ENCODE data around the gene PLEKHA4. TPM values are rescaled to one million over a fixed set of nuclear protein-coding genes. Genes with fewer than 3 reads are reported as not detected.
"Not testable (repeated sequence)": the region's sequence is repeated elsewhere in the genome, so short reads cannot be mapped to it uniquely, and the experiment has no call there.

The PLEKHA4 gene
- total and polyA plus RNA-seq, 2 experiments from 2014 or later: 12.2 to 12.3 TPM

- TF ChIP-seq STAT1 (IDR thresholded peaks at IDR 0.05; ENCODE audit: unreplicated experiment) (no peak), ZNF114 (CRISPR knock-in tag; IDR thresholded peaks at IDR 0.05) (no peak), NANOG (IDR thresholded peaks at IDR 0.05; ENCODE audit: borderline replicate concordance) (no peak), EZH2phosphoT487 (IDR thresholded peaks at IDR 0.05; ENCODE audit: unreplicated experiment) (no peak)
- peak; percentile 27; the same call in 2 of the 3 replicates for ATAC-seq
- H4K20me1 ChIP-seq (replicated peaks; ENCODE audit: insufficient read depth): no peaks in the 10 kb centered on the region
- no peak for DNase-seq (ENCODE audit: low spot score)
- Mint-ChIP-seq H3K27ac (no peak overlapping the region), H3K4me1 (peaks cover 5% of the 10 kb centered on the region; the same call in 2 of the 3 replicates), H3K9me3 (no peaks in the 10 kb centered on the region), H3K4me3 (no peak overlapping the region), H3K27me3 (ENCODE audit: insufficient read depth, low read depth, poor library complexity) (peaks cover 6% of the 10 kb centered on the region), H3K36me3 (ENCODE audit: low read depth) (peaks cover 60% of the 10 kb centered on the region)
- H3K4me1 ChIP-seq (ENCODE audit: insufficient read depth): peaks cover 5% of the 10 kb centered on the region; the same call in 1 of the 2 replicates
- no peak overlapping the region for H3K4me3 ChIP-seq
- H3F3A ChIP-seq (replicated peaks; ENCODE audit: low read depth): no peaks in the 10 kb centered on the region
- H3K79me2 ChIP-seq (replicated peaks; ENCODE audit: insufficient read depth): peaks cover 19% of the 10 kb centered on the region
- H2AFZ ChIP-seq: no peak overlapping the region
- no peaks in the 10 kb centered on the region for H3K9me2 ChIP-seq (ENCODE audit: insufficient read depth)
- no peak overlapping the region for H3K4me2 ChIP-seq
- peaks cover 5% of the 10 kb centered on the region for H3K36me3 ChIP-seq (ENCODE audit: insufficient read depth)
- no peaks in the 10 kb centered on the region for H3K27me3 ChIP-seq (ENCODE audit: insufficient read depth)
- no peak overlapping the region for H3K27ac ChIP-seq (ENCODE audit: low read depth)
Observed at GRCh38 chr19:48905664-48906063, 37.2 kb upstream of the PLEKHA4 start.

DNA sequence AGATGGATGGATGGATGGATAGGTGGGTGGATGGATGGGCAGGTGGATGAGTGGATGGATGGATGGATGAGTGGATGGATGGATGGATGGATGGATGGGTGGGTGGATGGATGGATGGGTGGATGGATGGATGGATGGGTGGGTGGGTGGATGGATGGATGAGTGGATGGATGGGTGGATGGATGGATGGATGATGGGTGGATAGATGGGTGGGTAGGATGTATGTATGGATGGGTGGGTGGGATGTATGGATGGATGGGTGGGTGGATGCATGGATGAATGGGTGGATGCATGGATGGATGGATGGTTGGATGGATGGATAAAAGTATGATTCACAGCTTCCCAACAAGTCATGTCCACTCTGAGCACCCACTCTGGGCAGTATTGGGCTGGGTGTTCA, 35.4 kb upstream of the PLEKHA4 start:
- H4K20me1 ChIP-seq (replicated peaks; ENCODE audit: insufficient read depth); H3K27me3 ChIP-seq (ENCODE audit: insufficient read depth); H3K27ac ChIP-seq (ENCODE audit: low read depth); H3K4me2 ChIP-seq; H3K36me3 ChIP-seq (ENCODE audit: insufficient read depth); H3K9me2 ChIP-seq (ENCODE audit: insufficient read depth); H3K27ac Mint-ChIP-seq; H3F3A ChIP-seq (replicated peaks; ENCODE audit: low read depth); ATAC-seq; H3K9me3 Mint-ChIP-seq; DNase-seq (ENCODE audit: low spot score); H3K4me3 Mint-ChIP-seq; H2AFZ ChIP-seq; H3K4me1 Mint-ChIP-seq; H3K4me1 ChIP-seq (ENCODE audit: insufficient read depth); H3K4me3 ChIP-seq: not testable (repeated sequence)
- peaks cover 19% of the 10 kb centered on the region for H3K79me2 ChIP-seq (replicated peaks; ENCODE audit: insufficient read depth)
- Mint-ChIP-seq H3K27me3 (ENCODE audit: insufficient read depth, low read depth, poor library complexity) (peaks cover 11% of the 10 kb centered on the region), H3K36me3 (ENCODE audit: low read depth) (peaks cover 47% of the 10 kb centered on the region)

GRCh38 chr19:48902291-48902690, 33.9 kb upstream of the PLEKHA4 start:
- not testable (repeated sequence) for H3K27me3 ChIP-seq (ENCODE audit: insufficient read depth); H3K4me2 ChIP-seq; H2AFZ ChIP-seq; H3K4me3 Mint-ChIP-seq; H3K27me3 Mint-ChIP-seq (ENCODE audit: insufficient read depth, low read depth, poor library complexity); H3K9me2 ChIP-seq (ENCODE audit: insufficient read depth); H3K36me3 ChIP-seq (ENCODE audit: insufficient read depth); H3F3A ChIP-seq (replicated peaks; ENCODE audit: low read depth); H3K4me1 Mint-ChIP-seq; ATAC-seq; H3K9me3 Mint-ChIP-seq; H3K4me1 ChIP-seq (ENCODE audit: insufficient read depth); DNase-seq (ENCODE audit: low spot score); H3K27ac Mint-ChIP-seq; H3K4me3 ChIP-seq; H4K20me1 ChIP-seq (replicated peaks; ENCODE audit: insufficient read depth); H3K27ac ChIP-seq (ENCODE audit: low read depth)
- H3K36me3 Mint-ChIP-seq (ENCODE audit: low read depth): peaks cover 37% of the 10 kb centered on the region
- H3K79me2 ChIP-seq (replicated peaks; ENCODE audit: insufficient read depth): peaks cover 19% of the 10 kb centered on the region
